ENCODE data around the gene HIVEP3. TPM values are rescaled to one million over a fixed set of nuclear protein-coding genes. Genes with fewer than 3 reads are reported as not detected.

HIVEP3 gene
- total RNA-seq, 6 experiments from 2014 or later, result 1.4 to 3.9 (median 2.2) TPM

GRCh38 chr1:41898191-41898713 is 20.5 kb downstream of the HIVEP3 start:
- Histone ChIP-seq H3K4me1 (no peaks in the 10 kb centered on the region), H3K4me3 (no peak overlapping the region), H3K27ac (no peak overlapping the region), H3K27me3 (no peaks in the 10 kb centered on the region), H3K36me3 (no peaks in the 10 kb centered on the region), H3K9me3 (no peaks in the 10 kb centered on the region)
- intact Hi-C loops (cut with DNase I), result no loop called here
- TF ChIP-seq CTCF (IDR thresholded peaks at IDR 0.05), result no peak
- no peak for TF ChIP-seq POLR2A (IDR thresholded peaks at IDR 0.05)
- 57% methylated on average over 6 of the region's 6 CpGs for WGBS (ENCODE audit: insufficient coverage, low coverage, low lambda C conversion rate, missing lambda C conversion rate)
- peak in 2 of 3 donors; percentile 55 for DNase-seq
- peak; percentile 62 to 76 (median 71) for ATAC-seq

GRCh38 chr1:41895552-41895951 is 23.2 kb downstream of the HIVEP3 start:
- DNase-seq, result no peak
- peaks cover 0 to 9% (median 0%) of the 10 kb centered on the region in 4 donors for H3K4me1 ChIP-seq
- H3K9me3 ChIP-seq, result no peaks in the 10 kb centered on the region
- intact Hi-C loops (cut with DNase I), result no loop called here
- H3K27ac ChIP-seq, result no peak overlapping the region
- 52% methylated on average over 4 of the region's 4 CpGs for WGBS (ENCODE audit: insufficient coverage, low coverage, low lambda C conversion rate, missing lambda C conversion rate)
- ATAC-seq, result no peak
- no peak overlapping the region for H3K4me3 ChIP-seq
- H3K27me3 ChIP-seq, result no peaks in the 10 kb centered on the region
- no peaks in the 10 kb centered on the region for H3K36me3 ChIP-seq
- TF ChIP-seq CTCF (IDR thresholded peaks at IDR 0.05) (no peak), POLR2A (IDR thresholded peaks at IDR 0.05) (no peak)

GRCh38 chr1:41894808-41895483 is 23.8 kb downstream of the HIVEP3 start:
- Histone ChIP-seq H3K9me3 (no peaks in the 10 kb centered on the region), H3K36me3 (no peaks in the 10 kb centered on the region), H3K4me1 (peaks cover 0 to 11% (median 0%) of the 10 kb centered on the region in 4 donors), H3K4me3 (no peak overlapping the region), H3K27ac (no peak overlapping the region), H3K27me3 (no peaks in the 10 kb centered on the region)
- intact Hi-C loops (cut with DNase I), result no loop called here
- DNase-seq, result peak in 1 of 3 donors; percentile 18
- WGBS (ENCODE audit: insufficient coverage, low coverage, low lambda C conversion rate, missing lambda C conversion rate), result 59% methylated on average over 6 of the region's 6 CpGs
- TF ChIP-seq CTCF (IDR thresholded peaks at IDR 0.05) (no peak), POLR2A (IDR thresholded peaks at IDR 0.05) (no peak)
- ATAC-seq, result no peak

GRCh38 chr1:41894101-41894807 is 24.5 kb downstream of the HIVEP3 start:
- Histone ChIP-seq H3K27me3 (no peaks in the 10 kb centered on the region), H3K4me1 (peaks cover 0 to 11% (median 0%) of the 10 kb centered on the region in 4 donors), H3K36me3 (no peaks in the 10 kb centered on the region), H3K9me3 (no peaks in the 10 kb centered on the region), H3K27ac (no peak overlapping the region), H3K4me3 (no peak overlapping the region)
- no peak for ATAC-seq
- intact Hi-C loops (cut with DNase I), result no loop called here
- TF ChIP-seq CTCF (IDR thresholded peaks at IDR 0.05) (no peak), POLR2A (IDR thresholded peaks at IDR 0.05) (no peak)
- WGBS (ENCODE audit: insufficient coverage, low coverage, low lambda C conversion rate, missing lambda C conversion rate), result 85% methylated on average over 4 of the region's 4 CpGs
- DNase-seq, result no peak

All from right lobe of liver (tissue), 6 donors.